GM18517 (cell line): ENCODE results near the gene KIF1A.

ENCODE experiments used
- ATAC-seq: cut with Tn5 transposase; IDR thresholded peaks from one replicate; pipeline ENCODE4 v1.9.1; 2021; ENCODE audit warnings: mild to moderate bottlenecking, moderate library complexity; ENCODE audit not compliant: unreplicated experiment

The KIF1A gene

GRCh38 chr2:240722376-240722775, 97.6 kb downstream of the KIF1A start:
- no peak for ATAC-seq

GRCh38 chr2:240721596-240722180, 98.3 kb downstream of the KIF1A start:
- ATAC-seq = no peak

- ATAC-seq = no peak
Observed at GRCh38 chr2:240720686-240721595, 99.1 kb downstream of the KIF1A start.

GRCh38 chr2:240719676-240720545, 100.1 kb downstream of the KIF1A start:
- ATAC-seq = no peak

DNA sequence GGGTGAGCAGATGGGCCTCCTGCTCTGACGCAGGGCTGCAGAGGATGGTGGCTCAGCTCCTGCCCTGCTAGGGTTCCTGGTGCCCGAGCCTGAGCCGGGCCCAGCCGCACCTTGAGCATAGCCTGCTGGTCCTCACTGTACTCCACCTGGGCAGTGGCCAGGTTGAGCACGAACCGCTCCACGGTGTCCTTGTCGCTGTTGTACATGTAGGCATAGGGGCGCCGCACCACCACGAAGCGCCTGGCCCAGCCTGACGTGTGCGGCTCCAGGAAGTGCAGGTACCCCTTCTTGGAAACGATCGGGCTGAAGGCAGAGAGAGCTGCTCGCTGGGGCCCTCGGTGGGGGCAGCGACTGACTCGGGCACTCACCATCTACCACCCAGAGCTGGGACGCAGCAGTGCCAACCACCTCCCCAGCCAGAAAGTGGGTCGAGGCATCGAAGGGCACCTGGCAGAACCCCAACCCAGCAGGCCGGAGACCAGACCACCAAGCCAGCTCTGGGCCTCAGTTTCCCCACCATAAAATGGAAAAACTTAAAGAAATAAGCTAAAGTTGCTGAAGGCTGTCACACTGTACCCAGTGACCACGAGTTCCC, 101.0 kb downstream of the KIF1A start:
- ATAC-seq = no peak

- no peak for ATAC-seq
Observed at GRCh38 chr2:240717681-240718581, 102.1 kb downstream of the KIF1A start.

DNA sequence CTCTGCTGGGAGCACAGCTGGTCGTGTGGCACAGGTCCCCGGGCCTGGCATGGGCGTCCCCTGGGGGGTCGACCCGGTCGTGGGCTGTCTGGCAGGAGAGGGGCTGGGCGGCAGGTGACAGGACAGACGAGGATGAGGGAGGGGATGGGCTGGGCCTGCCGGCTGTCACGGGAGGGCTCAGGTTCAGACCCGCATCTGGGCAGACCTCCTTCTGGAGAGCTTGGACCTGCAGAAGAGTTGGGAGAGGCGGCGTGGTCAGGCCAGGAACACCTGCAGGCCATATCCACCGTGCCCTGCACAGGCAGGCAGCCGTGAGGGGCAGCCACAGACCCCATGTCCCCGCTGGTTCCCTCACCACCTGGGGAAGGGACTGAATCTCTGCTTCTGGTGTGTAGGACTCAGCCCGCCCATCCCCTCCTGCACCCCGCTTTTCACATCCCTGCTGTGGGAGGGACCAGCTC, 102.8 kb downstream of the KIF1A start:
- no peak for ATAC-seq

- ATAC-seq = no peak
Observed at GRCh38 chr2:240716130-240716798, 103.8 kb downstream of the KIF1A start.

GRCh38 chr2:240714747-240715725, 105.0 kb downstream of the KIF1A start:
- no peak for ATAC-seq

DNA sequence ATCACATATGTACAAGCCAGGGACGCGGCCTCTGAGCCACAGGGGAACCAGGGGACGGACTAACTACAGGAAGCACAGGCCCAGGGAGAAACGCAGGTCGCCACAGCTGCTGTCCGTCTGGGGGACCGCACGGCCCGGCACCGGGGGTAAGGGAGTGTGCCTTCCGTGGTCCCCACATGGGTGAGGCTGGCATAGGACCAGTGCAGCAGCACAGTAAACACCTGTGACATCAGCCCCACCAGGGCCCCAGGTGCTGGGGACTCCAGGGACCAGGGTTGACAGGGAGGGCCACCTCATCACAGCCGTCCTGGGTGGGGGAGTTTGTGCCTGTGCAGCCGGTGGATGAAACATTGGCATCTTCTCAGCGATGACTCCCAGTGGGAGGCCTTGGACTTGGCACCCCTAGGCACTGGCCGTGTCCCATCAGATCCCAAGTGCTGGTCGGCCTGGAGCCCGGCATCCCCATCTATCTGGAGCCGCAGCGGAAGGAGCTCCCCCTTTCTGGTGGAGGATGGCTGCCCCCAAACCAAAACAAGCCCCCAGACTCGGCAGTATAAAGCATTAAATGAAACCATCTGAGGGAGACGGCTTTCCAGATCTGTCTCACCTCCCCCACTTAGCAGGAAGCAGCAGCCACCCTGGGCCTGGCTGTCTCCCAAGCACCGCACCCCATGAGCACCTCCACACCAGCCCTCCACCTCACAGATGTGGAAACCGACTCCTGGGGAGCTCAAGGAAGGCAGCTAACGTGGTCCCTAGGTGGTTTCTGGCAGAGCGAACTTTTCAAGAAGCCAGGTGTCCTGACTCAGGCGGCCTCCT, 105.9 kb downstream of the KIF1A start:
- no peak for ATAC-seq

GRCh38 chr2:240713071-240713927, 106.7 kb downstream of the KIF1A start:
- no peak for ATAC-seq

DNA sequence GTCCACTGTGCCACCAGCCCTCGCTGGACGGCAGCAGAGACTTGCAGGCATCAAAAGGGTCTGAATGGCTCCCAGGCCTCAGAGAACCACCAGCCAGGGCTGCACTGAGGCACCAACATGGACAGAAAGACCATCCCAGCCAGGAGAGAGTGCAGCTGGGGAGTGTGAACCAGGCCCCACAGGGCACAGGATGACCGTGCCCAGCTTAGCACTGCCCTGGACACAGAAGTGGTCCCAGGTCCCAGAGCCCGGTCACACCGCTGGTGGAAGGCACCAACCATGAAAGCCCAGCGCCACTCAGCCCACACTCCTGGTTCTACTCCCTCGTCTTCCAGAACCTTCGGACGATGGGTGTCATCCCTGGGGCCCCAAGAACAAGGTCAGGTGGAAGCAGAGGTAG, 107.9 kb downstream of the KIF1A start:
- ATAC-seq = no peak

DNA sequence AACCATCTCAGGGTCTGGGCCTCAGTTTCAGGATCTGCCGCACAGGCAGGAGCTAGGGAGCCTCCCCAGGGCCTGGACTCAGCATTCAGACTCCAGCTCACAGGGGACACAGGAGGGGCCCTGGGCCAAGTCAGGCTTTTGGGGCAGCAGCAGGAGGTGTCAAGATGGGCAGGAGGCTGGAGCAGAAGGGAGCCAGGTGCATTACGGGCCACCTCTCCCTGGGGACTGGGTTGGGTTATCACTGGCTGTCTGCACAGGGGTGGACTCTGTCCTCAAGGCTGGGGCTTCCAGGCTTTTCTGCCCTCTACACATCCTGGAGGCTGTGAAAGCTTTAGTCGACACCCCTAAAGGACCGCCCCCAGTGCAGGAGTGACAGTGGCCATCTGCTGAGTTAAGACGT, 108.3 kb downstream of the KIF1A start:
- no peak for ATAC-seq

- no peak for ATAC-seq
Observed at GRCh38 chr2:240711296-240711695, 108.7 kb downstream of the KIF1A start.

- ATAC-seq = no peak
Observed at GRCh38 chr2:240708457-240708856, 111.6 kb downstream of the KIF1A start.

DNA sequence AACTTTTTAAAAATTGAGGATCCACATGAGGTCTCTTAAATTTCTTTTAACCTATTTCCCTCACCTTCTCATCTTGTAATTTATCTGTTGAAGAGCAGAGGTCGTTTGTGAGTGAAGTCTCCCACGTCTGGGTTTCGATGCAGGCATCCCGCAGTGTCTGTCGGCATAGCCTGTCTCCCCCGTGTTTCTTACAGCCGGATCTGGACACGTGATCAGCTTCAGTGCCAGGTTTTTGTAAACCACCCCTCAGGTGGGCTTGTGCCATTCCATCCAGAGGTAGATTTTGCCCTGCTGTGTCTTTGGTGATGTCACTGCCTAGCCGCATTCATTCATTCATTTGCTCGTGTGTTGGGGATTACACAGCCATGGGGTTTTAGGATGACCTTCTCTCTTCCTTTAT, 112.2 kb downstream of the KIF1A start:
- no peak for ATAC-seq
